CD14-positive monocyte (primary cell): ENCODE measurements around the gene RPS19. TPM values are rescaled to one million over a fixed set of nuclear protein-coding genes. Genes with fewer than 3 reads are reported as not detected.
A peak's percentile ranks its signal among the peaks of the same experiment; 100 is the strongest.

Experiments
- DNase-seq, 3 donors: peaks; one replicate each; pipeline ENCODE4 v3.0.0-alpha.2; 2011 to 2022
- H2AFZ ChIP-seq: 2 replicates; pipeline ENCODE4 v1.6.0; 2012; ENCODE audit warnings: mild to moderate bottlenecking, low read depth, low read length, inconsistent platforms; ENCODE audit not compliant: insufficient read depth, poor library complexity, severe bottlenecking
- H3K27ac ChIP-seq, 2 donors: 1 replicate in 1 of 2; 2 replicates in 1 of 2; pipeline ENCODE4 v1.5.1; 2012 to 2013; ENCODE audit warnings: low read length in 2 of 2, control low read depth in 1 of 2, inconsistent platforms in 1 of 2, low read depth in 1 of 2, mild to moderate bottlenecking in 1 of 2
- H3K27me3 ChIP-seq, 2 donors: one replicate each; pipeline versions ENCODE4 v1.6.0 to v1.6.1; 2011 to 2013; ENCODE audit warnings: low read length in 2 of 2; ENCODE audit not compliant: control insufficient read depth in 2 of 2, insufficient read depth in 2 of 2
- H3K36me3 ChIP-seq, 2 donors: replicated peaks in 1 of 2; 1 replicate in 1 of 2; 2 replicates in 1 of 2; pipeline versions ENCODE4 v1.5.1 to v1.6.1; 2012 to 2013; ENCODE audit warnings: low read length in 2 of 2, control low read depth in 1 of 2, inconsistent platforms in 1 of 2, mild to moderate bottlenecking in 1 of 2; ENCODE audit not compliant: insufficient read depth in 2 of 2, control insufficient read depth in 1 of 2
- H3K4me1 ChIP-seq, 2 donors: 1 replicate in 1 of 2; 2 replicates in 1 of 2; pipeline versions ENCODE4 v1.5.1 to v1.6.1; 2012 to 2013; ENCODE audit warnings: low read length in 2 of 2, control low read depth in 1 of 2, inconsistent platforms in 1 of 2, mild to moderate bottlenecking in 1 of 2, moderate library complexity in 1 of 2; ENCODE audit not compliant: insufficient read depth in 2 of 2, control insufficient read depth in 1 of 2
- H3K4me2 ChIP-seq: replicated peaks from 2 replicates; pipeline ENCODE3; 2012; ENCODE audit warnings: low read length, moderate library complexity, mild to moderate bottlenecking; ENCODE audit not compliant: poor library complexity, severe bottlenecking; ENCODE audit errors: extremely low read depth
- H3K4me3 ChIP-seq, 3 experiments: fragments of 200-600 bp in 1 of 3; sonication (generic) in 1 of 3; replicated peaks in 1 of 3; 1 replicate in 2 of 3; 2 replicates in 1 of 3; pipeline ENCODE4 v1.5.1; 2011 to 2013; ENCODE audit warnings: low read length in 3 of 3, mild to moderate bottlenecking in 3 of 3, control low read depth in 2 of 3, low read depth in 2 of 3, inconsistent platforms in 1 of 3, moderate library complexity in 1 of 3
- H3K79me2 ChIP-seq: 2 replicates; pipeline ENCODE4 v1.6.0; 2012; ENCODE audit warnings: mild to moderate bottlenecking, control low read depth, inconsistent platforms, low read length, moderate library complexity; ENCODE audit not compliant: insufficient read depth
- H3K9ac ChIP-seq: 2 replicates; pipeline ENCODE4 v1.6.0; 2017; ENCODE audit warnings: low read length, mild to moderate bottlenecking; ENCODE audit not compliant: insufficient read depth, poor library complexity, severe bottlenecking
- H3K9me3 ChIP-seq, 2 donors: replicated peaks in 1 of 2; 1 replicate in 1 of 2; 2 replicates in 1 of 2; pipeline versions ENCODE4 v1.5.1 to v1.6.1; 2012 to 2013; ENCODE audit warnings: low read length in 2 of 2, control low read depth in 1 of 2; ENCODE audit not compliant: control insufficient read depth in 1 of 2, insufficient read depth in 1 of 2
- H4K20me1 ChIP-seq: 2 replicates; pipeline ENCODE4 v1.6.0; 2012; ENCODE audit warnings: mild to moderate bottlenecking, low read length, control low read depth, moderate library complexity; ENCODE audit not compliant: insufficient read depth
- H3K27ac Mint-ChIP-seq, 7 donors: one replicate each; pipeline ENCODE4 v1.8.0; 2020; ENCODE audit warnings: mild to moderate bottlenecking in 7 of 7, mixed read lengths in 7 of 7, moderate library complexity in 6 of 7, inconsistent platforms in 2 of 7
- H3K27me3 Mint-ChIP-seq, 3 donors: one replicate each; pipeline ENCODE4 v1.8.0; 2021 to 2022; ENCODE audit warnings: low read depth in 3 of 3, mild to moderate bottlenecking in 3 of 3, mixed read lengths in 3 of 3, moderate library complexity in 3 of 3, inconsistent platforms in 1 of 3
- H3K36me3 Mint-ChIP-seq, 2 donors: one replicate each; pipeline ENCODE4 v1.8.0; 2020; ENCODE audit warnings: mixed read lengths in 2 of 2, inconsistent platforms in 1 of 2, mild to moderate bottlenecking in 1 of 2
- H3K4me1 Mint-ChIP-seq: one replicate; pipeline ENCODE4 v1.8.0; 2020; ENCODE audit warnings: mild to moderate bottlenecking, mixed read lengths
- H3K4me3 Mint-ChIP-seq, 2 donors: one replicate each; pipeline ENCODE4 v1.8.0; 2020; ENCODE audit warnings: mild to moderate bottlenecking in 2 of 2, mixed read lengths in 2 of 2, moderate library complexity in 1 of 2
- H3K9me3 Mint-ChIP-seq, 7 donors: one replicate each; pipeline ENCODE4 v1.8.0; 2020 to 2022; ENCODE audit warnings: mixed read lengths in 7 of 7, mild to moderate bottlenecking in 6 of 7, moderate library complexity in 6 of 7, inconsistent platforms in 2 of 7
- WGBS: methylation state at CpG from one replicate; pipeline ENCODE4 v1.1.5; 2013; ENCODE audit warnings: missing lambda C conversion rate; ENCODE audit not compliant: insufficient coverage; 5-methylcytosine and 5-hydroxymethylcytosine counted together
- intact Hi-C, 2 donors: fragments of 100-400 bp; cut with micrococcal nuclease; formaldehyde crosslinking; loops; one replicate each; pipeline versions ENCODE4 v1.15.0 to v1.15.1; 2023
- polyA plus RNA-seq, 3 donors: library from polyadenylated mRNA; depleted of rRNA in 1 of 3; unstranded in 2 of 3; stranded (reverse) in 1 of 3; fragments of 300-500 nt in 2 of 3; fragments of >200 nt in 1 of 3; fragmentation: Illumina TruSeq in 2 of 3; gene quantifications; 1 replicate in 2 of 3; 2 replicates in 1 of 3; pipeline ENCODE4 v1.2.3, GENCODE V29; 2012 to 2021
- TF ChIP-seq, protein P1 (sequence below): fragments of 200-600 bp; IDR thresholded peaks from one replicate; pipeline ENCODE4 v1.8.0; 2022; ENCODE audit warnings: antibody characterized with exemption, mild to moderate bottlenecking

RPS19 gene
- polyA plus RNA-seq, 3 donors, result 1,234 to 2,117 (median 1,424) TPM

DNA sequence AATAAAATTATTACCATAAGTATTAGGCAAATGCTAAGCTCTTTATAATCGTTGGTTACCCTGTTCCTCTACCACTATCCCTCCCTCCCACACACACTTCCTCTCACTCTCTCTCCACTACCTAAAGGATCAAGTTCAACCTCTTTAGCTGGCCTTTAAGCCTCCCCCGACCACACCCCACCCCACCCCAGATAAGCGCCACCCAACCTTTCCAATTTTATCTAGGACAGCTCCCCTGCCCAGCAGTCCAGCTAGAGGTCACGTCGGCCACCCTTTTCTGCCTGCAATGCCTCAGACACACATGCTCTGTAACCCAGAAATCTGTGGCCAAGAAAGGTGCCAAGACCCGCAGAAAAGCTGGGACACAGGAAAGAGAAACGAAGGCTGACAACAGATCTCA lies 16.7 kb upstream of the RPS19 start:
- TF ChIP-seq, protein P1, sequence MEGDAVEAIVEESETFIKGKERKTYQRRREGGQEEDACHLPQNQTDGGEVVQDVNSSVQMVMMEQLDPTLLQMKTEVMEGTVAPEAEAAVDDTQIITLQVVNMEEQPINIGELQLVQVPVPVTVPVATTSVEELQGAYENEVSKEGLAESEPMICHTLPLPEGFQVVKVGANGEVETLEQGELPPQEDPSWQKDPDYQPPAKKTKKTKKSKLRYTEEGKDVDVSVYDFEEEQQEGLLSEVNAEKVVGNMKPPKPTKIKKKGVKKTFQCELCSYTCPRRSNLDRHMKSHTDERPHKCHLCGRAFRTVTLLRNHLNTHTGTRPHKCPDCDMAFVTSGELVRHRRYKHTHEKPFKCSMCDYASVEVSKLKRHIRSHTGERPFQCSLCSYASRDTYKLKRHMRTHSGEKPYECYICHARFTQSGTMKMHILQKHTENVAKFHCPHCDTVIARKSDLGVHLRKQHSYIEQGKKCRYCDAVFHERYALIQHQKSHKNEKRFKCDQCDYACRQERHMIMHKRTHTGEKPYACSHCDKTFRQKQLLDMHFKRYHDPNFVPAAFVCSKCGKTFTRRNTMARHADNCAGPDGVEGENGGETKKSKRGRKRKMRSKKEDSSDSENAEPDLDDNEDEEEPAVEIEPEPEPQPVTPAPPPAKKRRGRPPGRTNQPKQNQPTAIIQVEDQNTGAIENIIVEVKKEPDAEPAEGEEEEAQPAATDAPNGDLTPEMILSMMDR, result no peak
- no peak overlapping the region for H3K27ac ChIP-seq
- H3K27ac Mint-ChIP-seq, result no peak overlapping the region

DNA sequence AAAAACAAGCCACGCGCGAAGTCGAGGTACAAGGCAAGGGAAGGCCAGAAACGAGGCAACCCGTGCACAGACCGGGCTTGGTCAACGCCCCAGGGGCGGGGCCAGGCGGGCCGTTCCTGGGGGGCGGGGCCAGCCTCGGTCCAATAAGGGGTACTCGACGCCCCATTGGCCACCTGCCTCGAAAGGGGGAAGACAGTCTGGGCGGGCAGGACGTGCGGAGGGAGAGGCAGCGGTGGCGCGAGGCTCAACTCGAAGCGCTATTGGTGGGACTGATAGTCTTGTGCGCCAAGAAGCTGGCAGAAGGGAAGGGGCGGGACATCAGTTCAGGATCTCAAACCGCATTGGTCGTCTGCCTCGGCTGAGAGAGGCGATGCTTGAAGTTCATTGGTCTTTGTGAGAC lies 15.5 kb upstream of the RPS19 start, which contains the start of gene LYPD4:
Gene LYPD4, minus strand, starts transcription at position 83 of the 400 bp plus-strand sequence. CDS start 5,398 bp downstream, outside the sequence.
- peak within 1 kb of the TSS in 2 of 7 donors; percentile 24 to 30 for H3K27ac Mint-ChIP-seq
- H3K4me3 Mint-ChIP-seq, result no peak within 1 kb of the TSS
- Histone ChIP-seq H3K36me3 (no peaks in the 10 kb centered on the region), H3K79me2 (no peaks in the 10 kb centered on the region), H3K4me3 (no peak within 1 kb of the TSS), H2AFZ (no peak within 1 kb of the TSS), H3K4me2 (no peak within 1 kb of the TSS), H4K20me1 (no peaks in the 10 kb centered on the region), H3K27ac (no peak within 1 kb of the TSS), H3K9me3 (no peaks in the 10 kb centered on the region), H3K9ac (no peak within 1 kb of the TSS), H3K27me3 (no peaks in the 10 kb centered on the region), H3K4me1 (peaks cover 10% of the 10 kb centered on the region in 2 donors)
- no peaks in the 10 kb centered on the region for H3K36me3 Mint-ChIP-seq
- no peak for DNase-seq
- 85% methylated on average over 29 of the region's 30 CpGs for WGBS
- H3K4me1 Mint-ChIP-seq, result peaks cover 10% of the 10 kb centered on the region
- H3K9me3 Mint-ChIP-seq, result peaks cover 0 to 10% (median 5%) of the 10 kb centered on the region in 7 donors
- H3K27me3 Mint-ChIP-seq, result peaks cover 2 to 9% (median 7%) of the 10 kb centered on the region in 3 donors
- intact Hi-C loops, result no loop called here
- TF ChIP-seq, protein P1, result no peak

More for the DNA sequence above, 16.7 kb upstream of the RPS19 start:
- WGBS, result 88% methylated on average over 2 of the region's 7 CpGs
- Histone ChIP-seq H3K4me2 (no peak overlapping the region), H3K27me3 (no peaks in the 10 kb centered on the region), H3K36me3 (no peaks in the 10 kb centered on the region), H3K9me3 (no peaks in the 10 kb centered on the region), H3K4me1 (peaks cover 11 to 17% of the 10 kb centered on the region in 2 donors), H3K4me3 (no peak overlapping the region), H3K9ac (no peak overlapping the region), H2AFZ (no peak overlapping the region), H3K79me2 (no peaks in the 10 kb centered on the region), H4K20me1 (no peaks in the 10 kb centered on the region)
- Mint-ChIP-seq H3K36me3 (no peaks in the 10 kb centered on the region), H3K9me3 (peaks cover 0 to 10% (median 5%) of the 10 kb centered on the region in 7 donors), H3K4me3 (no peak overlapping the region), H3K4me1 (peaks cover 20% of the 10 kb centered on the region), H3K27me3 (peaks cover 2 to 9% (median 8%) of the 10 kb centered on the region in 3 donors)
- DNase-seq, result no peak
- intact Hi-C loops, result no loop called here
